ENCODE measurements around the gene KRTAP8-1.

DNA sequence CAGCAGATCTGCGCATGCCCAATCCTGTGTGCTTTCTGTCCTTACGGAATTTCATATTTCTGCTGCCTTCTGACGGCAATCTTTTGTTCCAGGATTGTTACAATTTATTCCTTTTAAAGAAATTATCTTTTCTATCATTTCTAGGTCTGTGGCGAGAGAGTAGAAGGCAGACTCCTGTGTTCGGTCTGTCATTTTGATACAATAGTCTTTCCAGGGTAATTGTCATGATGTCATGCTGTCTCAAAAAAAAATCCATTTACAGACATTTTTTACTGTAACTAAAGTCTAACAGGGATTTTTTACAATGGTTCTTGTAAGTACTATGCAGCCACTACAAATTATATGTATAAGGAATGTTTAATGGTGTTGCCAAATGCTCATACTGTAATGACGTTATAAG, 25.5 kb upstream of the KRTAP8-1 start:
- TF ChIP-seq, protein P1, sequence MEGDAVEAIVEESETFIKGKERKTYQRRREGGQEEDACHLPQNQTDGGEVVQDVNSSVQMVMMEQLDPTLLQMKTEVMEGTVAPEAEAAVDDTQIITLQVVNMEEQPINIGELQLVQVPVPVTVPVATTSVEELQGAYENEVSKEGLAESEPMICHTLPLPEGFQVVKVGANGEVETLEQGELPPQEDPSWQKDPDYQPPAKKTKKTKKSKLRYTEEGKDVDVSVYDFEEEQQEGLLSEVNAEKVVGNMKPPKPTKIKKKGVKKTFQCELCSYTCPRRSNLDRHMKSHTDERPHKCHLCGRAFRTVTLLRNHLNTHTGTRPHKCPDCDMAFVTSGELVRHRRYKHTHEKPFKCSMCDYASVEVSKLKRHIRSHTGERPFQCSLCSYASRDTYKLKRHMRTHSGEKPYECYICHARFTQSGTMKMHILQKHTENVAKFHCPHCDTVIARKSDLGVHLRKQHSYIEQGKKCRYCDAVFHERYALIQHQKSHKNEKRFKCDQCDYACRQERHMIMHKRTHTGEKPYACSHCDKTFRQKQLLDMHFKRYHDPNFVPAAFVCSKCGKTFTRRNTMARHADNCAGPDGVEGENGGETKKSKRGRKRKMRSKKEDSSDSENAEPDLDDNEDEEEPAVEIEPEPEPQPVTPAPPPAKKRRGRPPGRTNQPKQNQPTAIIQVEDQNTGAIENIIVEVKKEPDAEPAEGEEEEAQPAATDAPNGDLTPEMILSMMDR (IDR thresholded peaks at IDR 0.05; ENCODE audit: insufficient read depth, low read length): no peak
- TF ChIP-seq POLR2AphosphoS5 (IDR thresholded peaks at IDR 0.05; ENCODE audit: low read depth) (no peak), GABPA (IDR thresholded peaks at IDR 0.05; ENCODE audit: low read depth) (no peak)
- TF ChIP-seq, protein P2, sequence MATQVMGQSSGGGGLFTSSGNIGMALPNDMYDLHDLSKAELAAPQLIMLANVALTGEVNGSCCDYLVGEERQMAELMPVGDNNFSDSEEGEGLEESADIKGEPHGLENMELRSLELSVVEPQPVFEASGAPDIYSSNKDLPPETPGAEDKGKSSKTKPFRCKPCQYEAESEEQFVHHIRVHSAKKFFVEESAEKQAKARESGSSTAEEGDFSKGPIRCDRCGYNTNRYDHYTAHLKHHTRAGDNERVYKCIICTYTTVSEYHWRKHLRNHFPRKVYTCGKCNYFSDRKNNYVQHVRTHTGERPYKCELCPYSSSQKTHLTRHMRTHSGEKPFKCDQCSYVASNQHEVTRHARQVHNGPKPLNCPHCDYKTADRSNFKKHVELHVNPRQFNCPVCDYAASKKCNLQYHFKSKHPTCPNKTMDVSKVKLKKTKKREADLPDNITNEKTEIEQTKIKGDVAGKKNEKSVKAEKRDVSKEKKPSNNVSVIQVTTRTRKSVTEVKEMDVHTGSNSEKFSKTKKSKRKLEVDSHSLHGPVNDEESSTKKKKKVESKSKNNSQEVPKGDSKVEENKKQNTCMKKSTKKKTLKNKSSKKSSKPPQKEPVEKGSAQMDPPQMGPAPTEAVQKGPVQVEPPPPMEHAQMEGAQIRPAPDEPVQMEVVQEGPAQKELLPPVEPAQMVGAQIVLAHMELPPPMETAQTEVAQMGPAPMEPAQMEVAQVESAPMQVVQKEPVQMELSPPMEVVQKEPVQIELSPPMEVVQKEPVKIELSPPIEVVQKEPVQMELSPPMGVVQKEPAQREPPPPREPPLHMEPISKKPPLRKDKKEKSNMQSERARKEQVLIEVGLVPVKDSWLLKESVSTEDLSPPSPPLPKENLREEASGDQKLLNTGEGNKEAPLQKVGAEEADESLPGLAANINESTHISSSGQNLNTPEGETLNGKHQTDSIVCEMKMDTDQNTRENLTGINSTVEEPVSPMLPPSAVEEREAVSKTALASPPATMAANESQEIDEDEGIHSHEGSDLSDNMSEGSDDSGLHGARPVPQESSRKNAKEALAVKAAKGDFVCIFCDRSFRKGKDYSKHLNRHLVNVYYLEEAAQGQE (IDR thresholded peaks at IDR 0.05; ENCODE audit: insufficient replicate concordance, low read depth): no peak
